K562 (cell line): ENCODE data around the gene RASSF3. TPM values are rescaled to one million over a fixed set of nuclear protein-coding genes. Genes with fewer than 3 reads are reported as not detected.

Experiments used
- HMGN3 ChIP-seq: IDR thresholded peaks from 2 replicates; pipeline ENCODE4 v1.6.1; 2011; ENCODE audit warnings: borderline replicate concordance, low read depth, mild to moderate bottlenecking, mixed read lengths, low read length; ENCODE audit not compliant: insufficient read length; ENCODE audit errors: extremely low read depth
- HNRNPH1 ChIP-seq: fragments of 200-400 bp; formaldehyde crosslinking; optimal IDR thresholded peaks from 2 replicates; pipeline ENCODE3; 2017; ENCODE audit warnings: low read depth, mild to moderate bottlenecking, low read length, moderate library complexity
- XRCC4 ChIP-seq: IDR thresholded peaks from one replicate; pipeline ENCODE4 v1.6.1; 2011; ENCODE audit not compliant: insufficient read depth, insufficient read length; ENCODE audit errors: extremely low read depth
- polyA plus RNA-seq, 8 experiments: library from polyadenylated mRNA; depleted of rRNA in 4 of 8; stranded (reverse) in 5 of 8; unstranded in 3 of 8; fragments of >200 nt; fragmentation: Nextera tagmentation in 2 of 8; fragmentation: Illumina TruSeq in 1 of 8; extraction: Ambion mirVana in 2 of 8; extraction: Trizol in 1 of 8; gene quantifications; 2 replicates each; pipeline versions ENCODE4 v1.2.1 to v1.2.3, GENCODE V29; 2011 to 2014; ENCODE audit warnings: inconsistent platforms in 1 of 8, missing spikeins in 1 of 8
- total RNA-seq, 7 experiments: library from RNA; depleted of rRNA in 6 of 7; stranded (reverse); fragments of >200 nt in 6 of 7; fragmentation: Illumina TruSeq in 2 of 7; extraction: Trizol in 2 of 7; gene quantifications; 2 replicates each; pipeline versions ENCODE4 v1.2.1 to v1.2.3, GENCODE V29; 2011 to 2021; ENCODE audit warnings: low replicate concordance in 1 of 7
- TF ChIP-seq, protein P1 (sequence below): sonication (generic); formaldehyde crosslinking; IDR thresholded peaks from 2 replicates; pipeline ENCODE4 v1.8.1; 2023; ENCODE audit warnings: missing genetic modification reagents, mild to moderate bottlenecking, borderline replicate concordance
- TF ChIP-seq, protein P2 (sequence below): sonication (generic); formaldehyde crosslinking; IDR thresholded peaks from 2 replicates; pipeline ENCODE4 v1.8.1; 2023; ENCODE audit warnings: mild to moderate bottlenecking, missing genetic modification reagents

RASSF3 gene
- total and polyA plus RNA-seq, 9 of the 15 experiments (the other 6 are each of a cell fraction or from before 2014, with no cell fraction given) = 3.7 to 39.2 (median 20.2) TPM

DNA sequence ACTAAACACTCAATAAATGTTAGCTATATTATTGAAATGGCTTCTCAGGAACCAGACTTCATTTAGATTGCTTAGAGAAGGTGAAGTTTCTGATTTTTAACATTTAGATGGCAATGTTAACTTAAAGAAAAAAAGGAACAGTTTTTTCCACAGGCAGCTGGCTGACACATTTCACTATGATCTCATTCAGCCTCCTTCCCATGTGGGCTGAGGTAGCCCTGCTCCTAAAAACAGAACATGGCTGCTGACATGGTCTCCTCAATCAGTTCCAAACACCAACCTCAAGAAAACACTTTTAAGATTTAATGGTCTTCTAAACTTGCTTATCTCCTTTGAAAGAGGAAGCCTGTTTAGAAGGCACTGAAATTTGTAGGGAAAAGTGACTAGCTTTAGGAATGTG, 125.1 kb downstream of the RASSF3 start (continued):
- TF ChIP-seq, protein P1, sequence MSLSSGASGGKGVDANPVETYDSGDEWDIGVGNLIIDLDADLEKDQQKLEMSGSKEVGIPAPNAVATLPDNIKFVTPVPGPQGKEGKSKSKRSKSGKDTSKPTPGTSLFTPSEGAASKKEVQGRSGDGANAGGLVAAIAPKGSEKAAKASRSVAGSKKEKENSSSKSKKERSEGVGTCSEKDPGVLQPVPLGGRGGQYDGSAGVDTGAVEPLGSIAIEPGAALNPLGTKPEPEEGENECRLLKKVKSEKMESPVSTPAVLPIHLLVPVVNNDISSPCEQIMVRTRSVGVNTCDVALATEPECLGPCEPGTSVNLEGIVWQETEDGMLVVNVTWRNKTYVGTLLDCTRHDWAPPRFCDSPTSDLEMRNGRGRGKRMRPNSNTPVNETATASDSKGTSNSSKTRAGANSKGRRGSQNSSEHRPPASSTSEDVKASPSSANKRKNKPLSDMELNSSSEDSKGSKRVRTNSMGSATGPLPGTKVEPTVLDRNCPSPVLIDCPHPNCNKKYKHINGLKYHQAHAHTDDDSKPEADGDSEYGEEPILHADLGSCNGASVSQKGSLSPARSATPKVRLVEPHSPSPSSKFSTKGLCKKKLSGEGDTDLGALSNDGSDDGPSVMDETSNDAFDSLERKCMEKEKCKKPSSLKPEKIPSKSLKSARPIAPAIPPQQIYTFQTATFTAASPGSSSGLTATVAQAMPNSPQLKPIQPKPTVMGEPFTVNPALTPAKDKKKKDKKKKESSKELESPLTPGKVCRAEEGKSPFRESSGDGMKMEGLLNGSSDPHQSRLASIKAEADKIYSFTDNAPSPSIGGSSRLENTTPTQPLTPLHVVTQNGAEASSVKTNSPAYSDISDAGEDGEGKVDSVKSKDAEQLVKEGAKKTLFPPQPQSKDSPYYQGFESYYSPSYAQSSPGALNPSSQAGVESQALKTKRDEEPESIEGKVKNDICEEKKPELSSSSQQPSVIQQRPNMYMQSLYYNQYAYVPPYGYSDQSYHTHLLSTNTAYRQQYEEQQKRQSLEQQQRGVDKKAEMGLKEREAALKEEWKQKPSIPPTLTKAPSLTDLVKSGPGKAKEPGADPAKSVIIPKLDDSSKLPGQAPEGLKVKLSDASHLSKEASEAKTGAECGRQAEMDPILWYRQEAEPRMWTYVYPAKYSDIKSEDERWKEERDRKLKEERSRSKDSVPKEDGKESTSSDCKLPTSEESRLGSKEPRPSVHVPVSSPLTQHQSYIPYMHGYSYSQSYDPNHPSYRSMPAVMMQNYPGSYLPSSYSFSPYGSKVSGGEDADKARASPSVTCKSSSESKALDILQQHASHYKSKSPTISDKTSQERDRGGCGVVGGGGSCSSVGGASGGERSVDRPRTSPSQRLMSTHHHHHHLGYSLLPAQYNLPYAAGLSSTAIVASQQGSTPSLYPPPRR (CRISPR knock-in tag) = no peak
- TF ChIP-seq, protein P2, sequence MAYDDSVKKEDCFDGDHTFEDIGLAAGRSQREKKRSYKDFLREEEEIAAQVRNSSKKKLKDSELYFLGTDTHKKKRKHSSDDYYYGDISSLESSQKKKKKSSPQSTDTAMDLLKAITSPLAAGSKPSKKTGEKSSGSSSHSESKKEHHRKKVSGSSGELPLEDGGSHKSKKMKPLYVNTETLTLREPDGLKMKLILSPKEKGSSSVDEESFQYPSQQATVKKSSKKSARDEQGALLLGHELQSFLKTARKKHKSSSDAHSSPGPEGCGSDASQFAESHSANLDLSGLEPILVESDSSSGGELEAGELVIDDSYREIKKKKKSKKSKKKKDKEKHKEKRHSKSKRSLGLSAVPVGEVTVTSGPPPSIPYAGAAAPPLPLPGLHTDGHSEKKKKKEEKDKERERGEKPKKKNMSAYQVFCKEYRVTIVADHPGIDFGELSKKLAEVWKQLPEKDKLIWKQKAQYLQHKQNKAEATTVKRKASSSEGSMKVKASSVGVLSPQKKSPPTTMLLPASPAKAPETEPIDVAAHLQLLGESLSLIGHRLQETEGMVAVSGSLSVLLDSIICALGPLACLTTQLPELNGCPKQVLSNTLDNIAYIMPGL (CRISPR knock-in tag) = no peak
- TF ChIP-seq HNRNPH1 = no peak
- no peak for TF ChIP-seq XRCC4
- TF ChIP-seq HMGN3 = no peak
